ENCODE data around the gene XRN2.

Gene XRN2
- 114 to 241 (median 187) reads per million in 18 experiments for total RNA-seq

- peak; percentile 95 to 97 for DNase-seq
Measured at GRCh38 chr20:21303061-21303871, at the start of gene XRN2. TSS of gene XRN2 (plus strand) at chr20:21303331. CDS start at chr20:21303399, 68 bp downstream.

GRCh38 chr20:21257192-21257591 lies 45.9 kb upstream of the XRN2 start:
- no peak for DNase-seq

- no peak for DNase-seq
Measured at GRCh38 chr20:21258411-21258810, 44.7 kb upstream of the XRN2 start.

- no peak for DNase-seq
Measured at GRCh38 chr20:21259346-21259745, 43.8 kb upstream of the XRN2 start.

- DNase-seq, result peak in 1 of 2 donors; percentile 42
Measured at GRCh38 chr20:21262812-21263211, 40.3 kb upstream of the XRN2 start.

GRCh38 chr20:21265261-21266190 lies 37.6 kb upstream of the XRN2 start:
- no peak for DNase-seq

- no peak for DNase-seq
Measured at GRCh38 chr20:21266191-21266536, 37.0 kb upstream of the XRN2 start.

GRCh38 chr20:21269772-21270171 lies 33.4 kb upstream of the XRN2 start:
- DNase-seq, result no peak

- DNase-seq, result no peak
Measured at GRCh38 chr20:21270806-21271205, 32.3 kb upstream of the XRN2 start.

- no peak for DNase-seq
Measured at GRCh38 chr20:21272279-21272678, 30.9 kb upstream of the XRN2 start.

- no peak for DNase-seq
Measured at GRCh38 chr20:21272679-21273078, 30.5 kb upstream of the XRN2 start.

GRCh38 chr20:21273755-21274386 lies 29.3 kb upstream of the XRN2 start:
- no peak for DNase-seq

- no peak for DNase-seq
Measured at GRCh38 chr20:21278829-21279228, 24.3 kb upstream of the XRN2 start.

GRCh38 chr20:21279706-21280521 lies 23.2 kb upstream of the XRN2 start:
- no peak for DNase-seq

- peak in 1 of 2 donors; percentile 39 for DNase-seq
Measured at GRCh38 chr20:21280522-21281016, 22.6 kb upstream of the XRN2 start.

GRCh38 chr20:21286775-21287174 lies 16.4 kb upstream of the XRN2 start:
- DNase-seq, result no peak

- DNase-seq, result no peak
Measured at GRCh38 chr20:21288587-21289370, 14.4 kb upstream of the XRN2 start.

GRCh38 chr20:21289651-21290050 lies 13.5 kb upstream of the XRN2 start:
- DNase-seq, result no peak

GRCh38 chr20:21291026-21291425 lies 12.1 kb upstream of the XRN2 start:
- DNase-seq, result no peak

GRCh38 chr20:21294755-21295154 lies 8.4 kb upstream of the XRN2 start:
- DNase-seq, result no peak
